Fibroblast of lung (primary cell): ENCODE data around the gene HIBADH. TPM values are rescaled to one million over a fixed set of nuclear protein-coding genes. Genes with fewer than 3 reads are reported as not detected.

Experiments used
- DNase-seq, 2 donors: peaks; one replicate each; pipeline versions ENCODE4 v3.0.0 to v3.0.0-alpha.2; 2010; ENCODE audit warnings: low read depth in 2 of 2
- H2AFZ ChIP-seq: 2 replicates; pipeline ENCODE4 v1.5.1; 2012; ENCODE audit warnings: low read length, control low read depth, inconsistent platforms
- H3K27ac ChIP-seq: 2 replicates; pipeline ENCODE4 v1.5.1; 2011; ENCODE audit warnings: low read length, control low read depth; ENCODE audit not compliant: insufficient read depth
- H3K27me3 ChIP-seq: 2 replicates; pipeline ENCODE4 v1.5.1; 2011; ENCODE audit warnings: mild to moderate bottlenecking, low read length; ENCODE audit not compliant: control insufficient read depth, insufficient read depth
- H3K36me3 ChIP-seq: 2 replicates; pipeline ENCODE4 v1.5.1; 2011; ENCODE audit warnings: low read length; ENCODE audit not compliant: control insufficient read depth, insufficient read depth
- H3K4me1 ChIP-seq: 2 replicates; pipeline ENCODE4 v1.5.1; 2011; ENCODE audit warnings: low read length; ENCODE audit not compliant: control insufficient read depth, insufficient read depth; ENCODE audit errors: extremely low read depth
- H3K4me2 ChIP-seq: 2 replicates; pipeline ENCODE4 v1.5.1; 2011; ENCODE audit warnings: low read length, control low read depth; ENCODE audit not compliant: insufficient read depth; ENCODE audit errors: extremely low read depth
- H3K4me3 ChIP-seq, 4 experiments: fragments of 200-600 bp in 1 of 4; sonication (generic) in 1 of 4; replicated peaks in 1 of 4; 2 replicates each; pipeline ENCODE4 v1.5.1; 2011 to 2016; ENCODE audit warnings: low read length in 4 of 4, low read depth in 3 of 4, mild to moderate bottlenecking in 3 of 4, control low read depth in 2 of 4, inconsistent platforms in 1 of 4, mixed read lengths in 1 of 4; ENCODE audit not compliant: insufficient read depth in 1 of 4; ENCODE audit errors: control extremely low read depth in 1 of 4
- H3K79me2 ChIP-seq: 2 replicates; pipeline ENCODE4 v1.5.1; 2012; ENCODE audit warnings: mild to moderate bottlenecking, low read length, inconsistent platforms; ENCODE audit not compliant: control insufficient read depth, insufficient read depth
- H3K9ac ChIP-seq: 2 replicates; pipeline ENCODE4 v1.5.1; 2011; ENCODE audit warnings: mild to moderate bottlenecking, low read length, control low read depth; ENCODE audit not compliant: insufficient read depth
- H3K9me3 ChIP-seq: 2 replicates; pipeline ENCODE4 v1.5.1; 2012; ENCODE audit warnings: low read depth, low read length; ENCODE audit not compliant: control insufficient read depth, insufficient read depth
- H4K20me1 ChIP-seq: 2 replicates; pipeline ENCODE4 v1.5.1; 2011; ENCODE audit warnings: low read length; ENCODE audit not compliant: control insufficient read depth, insufficient read depth; ENCODE audit errors: extremely low read depth
- CTCF ChIP-seq, 2 donors: IDR thresholded peaks in 1 of 2; conservative IDR thresholded peaks in 1 of 2; 1 replicate in 1 of 2; 2 replicates in 1 of 2; pipeline ENCODE4 v1.5.1; 2011 to 2012; ENCODE audit warnings: low read length in 2 of 2, control low read depth in 1 of 2, inconsistent platforms in 1 of 2, low read depth in 1 of 2, mild to moderate bottlenecking in 1 of 2
- EZH2 ChIP-seq: IDR thresholded peaks from 2 replicates; pipeline ENCODE4 v1.5.1; 2012; ENCODE audit warnings: low read length, control low read depth, mild to moderate bottlenecking; ENCODE audit errors: missing control alignments
- polyA plus RNA-seq, 2 donors: library from polyadenylated mRNA; depleted of rRNA in 1 of 2; stranded (reverse) in 1 of 2; unstranded in 1 of 2; fragments of >200 nt; gene quantifications; 2 replicates each; pipeline ENCODE4 v1.2.1, GENCODE V29; 2011 to 2012; ENCODE audit warnings: missing spikeins in 1 of 2
- total RNA-seq: library from RNA; depleted of rRNA; stranded (reverse); fragments of >200 nt; gene quantifications from 2 replicates; pipeline ENCODE4 v1.2.1, GENCODE V29; 2014

The HIBADH gene
- total and polyA plus RNA-seq, 2 donors (not counting 1 experiment from before 2014, with no cell fraction given) = 88.7 to 96.0 TPM

GRCh38 chr7:27708485-27708884 lies 45.8 kb upstream of the HIBADH start:
- H3K9me3 ChIP-seq = no peaks in the 10 kb centered on the region
- H4K20me1 ChIP-seq = no peaks in the 10 kb centered on the region
- no peaks in the 10 kb centered on the region for H3K79me2 ChIP-seq
- H3K4me3 ChIP-seq = no peak overlapping the region
- no peak overlapping the region for H3K4me2 ChIP-seq
- H3K27me3 ChIP-seq = no peaks in the 10 kb centered on the region
- no peak overlapping the region for H2AFZ ChIP-seq
- no peak for DNase-seq
- H3K36me3 ChIP-seq = no peaks in the 10 kb centered on the region
- H3K27ac ChIP-seq = no peak overlapping the region
- peaks cover 8% of the 10 kb centered on the region for H3K4me1 ChIP-seq
- H3K9ac ChIP-seq = no peak overlapping the region
- TF ChIP-seq CTCF (conservative IDR thresholded peaks at IDR 0.05 in 1 of 2, IDR thresholded peaks at IDR 0.05 in 1 of 2; ENCODE audit: low read depth in 1 of 2, low read length in 2 of 2) = no peak
- no peak for TF ChIP-seq EZH2

GRCh38 chr7:27705200-27705594 lies 42.5 kb upstream of the HIBADH start:
- H3K4me2 ChIP-seq = no peak overlapping the region
- no peaks in the 10 kb centered on the region for H3K9me3 ChIP-seq
- no peak overlapping the region for H3K9ac ChIP-seq
- H3K27ac ChIP-seq = no peak overlapping the region
- H3K36me3 ChIP-seq = no peaks in the 10 kb centered on the region
- no peaks in the 10 kb centered on the region for H3K79me2 ChIP-seq
- H3K4me1 ChIP-seq = peaks cover 8% of the 10 kb centered on the region
- no peak overlapping the region for H2AFZ ChIP-seq
- no peaks in the 10 kb centered on the region for H4K20me1 ChIP-seq
- no peak overlapping the region for H3K4me3 ChIP-seq
- TF ChIP-seq CTCF (conservative IDR thresholded peaks at IDR 0.05 in 1 of 2, IDR thresholded peaks at IDR 0.05 in 1 of 2; ENCODE audit: low read depth in 1 of 2, low read length in 2 of 2) (no peak), EZH2 (no peak)
- no peak for DNase-seq
- H3K27me3 ChIP-seq = no peaks in the 10 kb centered on the region

GRCh38 chr7:27704422-27705199 lies 41.9 kb upstream of the HIBADH start:
- no peak for DNase-seq
- Histone ChIP-seq H4K20me1 (no peaks in the 10 kb centered on the region), H3K36me3 (no peaks in the 10 kb centered on the region), H3K9me3 (no peaks in the 10 kb centered on the region), H3K9ac (no peak overlapping the region), H2AFZ (no peak overlapping the region), H3K79me2 (no peaks in the 10 kb centered on the region), H3K27ac (no peak overlapping the region), H3K4me3 (no peak overlapping the region), H3K4me2 (no peak overlapping the region), H3K27me3 (no peaks in the 10 kb centered on the region), H3K4me1 (peaks cover 6% of the 10 kb centered on the region)
- no peak for TF ChIP-seq CTCF (conservative IDR thresholded peaks at IDR 0.05 in 1 of 2, IDR thresholded peaks at IDR 0.05 in 1 of 2; ENCODE audit: low read depth in 1 of 2, low read length in 2 of 2)
- no peak for TF ChIP-seq EZH2
